WTC11 (cell line): ENCODE data around the gene KIAA2012. TPM values are rescaled to one million over a fixed set of nuclear protein-coding genes. Genes with fewer than 3 reads are reported as not detected.

Experiments
- ATAC-seq: fragments of 200-7000 bp; cut with Tn5 transposase; 2 replicates; pipeline ENCODE4 v1.10.0; 2021; ENCODE audit warnings: mild to moderate bottlenecking, moderate library complexity
- CTCF ChIA-PET: fragments of 300-600 bp; sonication (Branson Sonifier 250); formaldehyde crosslinking; loops from one replicate; lab custom pipeline; 2021; ENCODE audit warnings: antibody characterized with exemption; lab: Charles Lee
- POLR2A ChIA-PET: fragments of 350-600 bp; sonication (Branson Sonifier 250); formaldehyde crosslinking; loops from one replicate; lab custom pipeline; 2021; ENCODE audit warnings: antibody characterized with exemption; lab: Charles Lee
- DNase-seq: peaks from one replicate; pipeline ENCODE4 v3.0.0; 2021; ENCODE audit warnings: low spot score
- H3K27ac Mint-ChIP-seq: 2 replicates; pipeline ENCODE4 v1.8.0; 2021; ENCODE audit warnings: mixed read lengths
- H3K27me3 Mint-ChIP-seq: 2 replicates; pipeline ENCODE4 v1.8.0; 2021; ENCODE audit warnings: low read depth, mild to moderate bottlenecking, moderate library complexity, mixed read lengths
- H3K36me3 Mint-ChIP-seq: 2 replicates; pipeline ENCODE4 v1.8.0; 2021; ENCODE audit warnings: mixed read lengths
- H3K4me1 Mint-ChIP-seq: 2 replicates; pipeline ENCODE4 v1.8.0; 2022; ENCODE audit warnings: mixed read lengths
- H3K4me3 Mint-ChIP-seq: 2 replicates; pipeline ENCODE4 v1.8.0; 2021; ENCODE audit warnings: mild to moderate bottlenecking, moderate library complexity, mixed read lengths
- H3K9me3 Mint-ChIP-seq: 2 replicates; pipeline ENCODE4 v1.8.0; 2021; ENCODE audit warnings: mixed read lengths
- ELF4 ChIP-seq: sonication (generic); formaldehyde crosslinking; IDR thresholded peaks from 2 replicates; pipeline ENCODE4 v1.8.1; 2022; ENCODE audit warnings: low read depth, mild to moderate bottlenecking, moderate library complexity, missing genetic modification reagents
- GABPB1 ChIP-seq: sonication (generic); formaldehyde crosslinking; IDR thresholded peaks from 2 replicates; pipeline ENCODE4 v1.8.1; 2023; ENCODE audit warnings: mild to moderate bottlenecking, missing genetic modification reagents
- GTF2I ChIP-seq: fragments of 250-450 bp; sonication (Bioruptor Pico); conservative IDR thresholded peaks from 2 replicates; pipeline ENCODE4 v1.4.0; 2021; ENCODE audit warnings: mild to moderate bottlenecking
- HMGA2 ChIP-seq: fragments of 250-450 bp; sonication (Bioruptor Pico); IDR thresholded peaks from 2 replicates; pipeline ENCODE4 v1.4.0; 2021; ENCODE audit warnings: mild to moderate bottlenecking, moderate library complexity
- NFYB ChIP-seq: sonication (generic); formaldehyde crosslinking; conservative IDR thresholded peaks from 2 replicates; pipeline ENCODE4 v1.8.0; 2022; ENCODE audit warnings: low read depth, missing genetic modification reagents
- NR1H2 ChIP-seq: sonication (generic); formaldehyde crosslinking; IDR thresholded peaks from 2 replicates; pipeline ENCODE4 v1.9.0; 2021; ENCODE audit warnings: mild to moderate bottlenecking, moderate library complexity, missing genetic modification reagents
- NR2C2 ChIP-seq: sonication (generic); formaldehyde crosslinking; IDR thresholded peaks from 2 replicates; pipeline ENCODE4 v1.8.0; 2022; ENCODE audit warnings: mild to moderate bottlenecking, missing genetic modification reagents
- RORB ChIP-seq: fragments of 250-450 bp; sonication (Bioruptor Pico); IDR thresholded peaks from 2 replicates; pipeline ENCODE4 v1.9.0; 2021; ENCODE audit warnings: mild to moderate bottlenecking
- SMAD4 ChIP-seq: sonication (generic); formaldehyde crosslinking; IDR thresholded peaks from 2 replicates; pipeline ENCODE4 v1.8.0; 2022; ENCODE audit warnings: mild to moderate bottlenecking, missing genetic modification reagents
- ZNF671 ChIP-seq: fragments of 250-450 bp; sonication (Bioruptor Pico); IDR thresholded peaks from 2 replicates; pipeline ENCODE4 v1.8.0; 2021; ENCODE audit warnings: mild to moderate bottlenecking
- total RNA-seq: library from RNA; stranded (reverse); gene quantifications from 3 replicates; pipeline ENCODE4 v1.2.3, GENCODE V29; 2021
- TF ChIP-seq, protein P1 (sequence below): sonication (generic); formaldehyde crosslinking; IDR thresholded peaks from 2 replicates; pipeline ENCODE4 v1.8.0; 2023; ENCODE audit warnings: mild to moderate bottlenecking, missing genetic modification reagents
- TF ChIP-seq, protein P2 (sequence below): sonication (generic); formaldehyde crosslinking; IDR thresholded peaks from 2 replicates; pipeline ENCODE4 v1.8.0; 2022; ENCODE audit warnings: mild to moderate bottlenecking, missing genetic modification reagents
- TF ChIP-seq, protein P3 (sequence below): fragments of 200-600 bp; IDR thresholded peaks from 2 replicates; pipeline ENCODE4 v1.8.0; 2022; ENCODE audit warnings: antibody characterized with exemption
- TF ChIP-seq, protein P4 (sequence below): sonication (generic); formaldehyde crosslinking; IDR thresholded peaks from 2 replicates; pipeline ENCODE4 v1.8.1; 2022; ENCODE audit warnings: low read depth, missing genetic modification reagents, borderline replicate concordance
- TF ChIP-seq, protein P5 (sequence below): sonication (generic); formaldehyde crosslinking; IDR thresholded peaks from 2 replicates; pipeline ENCODE4 v1.8.1; 2023; ENCODE audit warnings: mild to moderate bottlenecking, missing genetic modification reagents, moderate library complexity
- TF ChIP-seq, protein P6 (sequence below): sonication (generic); formaldehyde crosslinking; IDR thresholded peaks from 2 replicates; pipeline ENCODE4 v1.8.1; 2022; ENCODE audit warnings: mild to moderate bottlenecking, missing genetic modification reagents, moderate library complexity, borderline replicate concordance
- TF ChIP-seq, protein P7 (sequence below): fragments of 250-450 bp; sonication (Bioruptor Pico); IDR thresholded peaks from 2 replicates; pipeline ENCODE4 v1.9.0; 2021; ENCODE audit warnings: mild to moderate bottlenecking
- TF ChIP-seq, protein P8 (sequence below): sonication (generic); formaldehyde crosslinking; IDR thresholded peaks from 2 replicates; pipeline ENCODE4 v1.8.0; 2022; ENCODE audit warnings: mild to moderate bottlenecking, missing genetic modification reagents
- TF ChIP-seq, protein P9 (sequence below): fragments of 250-450 bp; sonication (Bioruptor Pico); IDR thresholded peaks from 2 replicates; pipeline ENCODE4 v1.9.0; 2021; ENCODE audit warnings: moderate library complexity, mild to moderate bottlenecking, inconsistent platforms, borderline replicate concordance

Gene KIAA2012
- total RNA-seq, 1 experiment from 2014 or later = not detected

DNA sequence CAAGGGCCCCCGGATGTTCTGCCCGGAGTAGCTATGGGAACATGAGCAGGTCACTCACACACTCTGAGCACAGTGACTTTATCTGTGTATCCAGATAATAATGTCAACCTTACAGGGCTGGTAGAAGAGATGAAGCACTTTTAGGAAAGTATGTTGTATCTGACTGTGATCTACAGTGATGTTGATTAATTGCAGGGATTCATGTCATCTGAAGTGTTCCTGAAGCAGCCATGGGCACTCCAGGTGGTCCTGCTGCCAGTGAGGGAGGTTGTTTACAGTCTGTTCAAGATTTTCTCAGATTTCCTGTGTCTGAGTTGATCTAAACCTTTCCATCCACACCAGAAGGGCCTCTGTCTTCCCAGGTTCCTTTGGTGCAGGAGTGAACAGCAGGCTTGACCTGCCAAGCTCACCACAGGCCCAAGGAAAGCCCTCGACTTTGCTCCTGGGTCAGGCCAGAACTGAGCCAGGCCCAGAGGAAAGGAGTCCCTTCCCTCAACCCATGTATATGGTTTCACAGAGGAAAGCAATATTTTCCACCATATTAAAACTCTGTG, 28.0 kb downstream of the KIAA2012 start (continued):
- TF ChIP-seq, protein P1, sequence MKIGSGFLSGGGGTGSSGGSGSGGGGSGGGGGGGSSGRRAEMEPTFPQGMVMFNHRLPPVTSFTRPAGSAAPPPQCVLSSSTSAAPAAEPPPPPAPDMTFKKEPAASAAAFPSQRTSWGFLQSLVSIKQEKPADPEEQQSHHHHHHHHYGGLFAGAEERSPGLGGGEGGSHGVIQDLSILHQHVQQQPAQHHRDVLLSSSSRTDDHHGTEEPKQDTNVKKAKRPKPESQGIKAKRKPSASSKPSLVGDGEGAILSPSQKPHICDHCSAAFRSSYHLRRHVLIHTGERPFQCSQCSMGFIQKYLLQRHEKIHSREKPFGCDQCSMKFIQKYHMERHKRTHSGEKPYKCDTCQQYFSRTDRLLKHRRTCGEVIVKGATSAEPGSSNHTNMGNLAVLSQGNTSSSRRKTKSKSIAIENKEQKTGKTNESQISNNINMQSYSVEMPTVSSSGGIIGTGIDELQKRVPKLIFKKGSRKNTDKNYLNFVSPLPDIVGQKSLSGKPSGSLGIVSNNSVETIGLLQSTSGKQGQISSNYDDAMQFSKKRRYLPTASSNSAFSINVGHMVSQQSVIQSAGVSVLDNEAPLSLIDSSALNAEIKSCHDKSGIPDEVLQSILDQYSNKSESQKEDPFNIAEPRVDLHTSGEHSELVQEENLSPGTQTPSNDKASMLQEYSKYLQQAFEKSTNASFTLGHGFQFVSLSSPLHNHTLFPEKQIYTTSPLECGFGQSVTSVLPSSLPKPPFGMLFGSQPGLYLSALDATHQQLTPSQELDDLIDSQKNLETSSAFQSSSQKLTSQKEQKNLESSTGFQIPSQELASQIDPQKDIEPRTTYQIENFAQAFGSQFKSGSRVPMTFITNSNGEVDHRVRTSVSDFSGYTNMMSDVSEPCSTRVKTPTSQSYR (CRISPR knock-in tag) = no peak
- TF ChIP-seq, protein P2, sequence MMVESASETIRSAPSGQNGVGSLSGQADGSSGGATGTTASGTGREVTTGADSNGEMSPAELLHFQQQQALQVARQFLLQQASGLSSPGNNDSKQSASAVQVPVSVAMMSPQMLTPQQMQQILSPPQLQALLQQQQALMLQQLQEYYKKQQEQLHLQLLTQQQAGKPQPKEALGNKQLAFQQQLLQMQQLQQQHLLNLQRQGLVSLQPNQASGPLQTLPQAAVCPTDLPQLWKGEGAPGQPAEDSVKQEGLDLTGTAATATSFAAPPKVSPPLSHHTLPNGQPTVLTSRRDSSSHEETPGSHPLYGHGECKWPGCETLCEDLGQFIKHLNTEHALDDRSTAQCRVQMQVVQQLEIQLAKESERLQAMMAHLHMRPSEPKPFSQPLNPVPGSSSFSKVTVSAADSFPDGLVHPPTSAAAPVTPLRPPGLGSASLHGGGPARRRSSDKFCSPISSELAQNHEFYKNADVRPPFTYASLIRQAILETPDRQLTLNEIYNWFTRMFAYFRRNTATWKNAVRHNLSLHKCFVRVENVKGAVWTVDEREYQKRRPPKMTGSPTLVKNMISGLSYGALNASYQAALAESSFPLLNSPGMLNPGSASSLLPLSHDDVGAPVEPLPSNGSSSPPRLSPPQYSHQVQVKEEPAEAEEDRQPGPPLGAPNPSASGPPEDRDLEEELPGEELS (CRISPR knock-in tag) = no peak
- no peak for TF ChIP-seq ELF4 (CRISPR knock-in tag)

DNA sequence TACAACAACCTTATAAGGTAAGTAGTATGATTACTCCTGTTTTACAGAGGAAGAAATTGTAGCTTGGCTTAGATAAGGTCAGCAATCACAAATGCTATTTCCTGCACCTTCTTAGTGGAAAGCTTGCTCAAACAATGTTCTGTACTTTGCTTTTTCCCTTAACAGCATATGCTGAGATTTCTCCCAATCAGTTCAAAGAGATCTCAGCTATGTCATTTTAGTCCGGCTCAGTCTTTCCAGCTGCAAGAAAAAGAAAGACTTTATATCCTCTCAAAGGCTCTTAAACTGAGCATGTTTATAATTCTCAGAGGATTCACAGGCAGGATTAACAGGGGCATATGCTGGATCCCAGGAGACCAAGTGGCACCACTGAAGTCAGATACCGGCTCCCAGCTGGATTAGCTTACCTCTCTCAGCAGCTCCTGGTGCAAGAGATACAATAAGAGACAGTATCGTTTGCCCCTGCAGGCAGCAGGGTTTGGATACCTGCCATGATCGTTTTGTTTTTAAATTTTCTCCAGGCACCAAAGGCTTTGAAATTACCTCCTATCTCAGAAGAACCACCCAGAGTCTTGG, 29.5 kb downstream of the KIAA2012 start:
- ATAC-seq (no peak; the same call in 1 of the 2 replicates), DNase-seq (no peak)
- no peaks in the 10 kb centered on the region for H3K36me3 Mint-ChIP-seq
- no peak overlapping the region for H3K4me3 Mint-ChIP-seq
- no peak overlapping the region for H3K27ac Mint-ChIP-seq
- peaks cover 28% of the 10 kb centered on the region for H3K4me1 Mint-ChIP-seq
- no peaks in the 10 kb centered on the region for H3K9me3 Mint-ChIP-seq
- POLR2A ChIA-PET = interaction anchor here (0.6 kb wide), 1 partner anchor 108 kb away, joined by 3 read pairs; no protein-coding TSS in a partner anchor
- CTCF ChIA-PET = interaction anchor here (0.6 to 1.4 kb wide), 9 partner anchors 30 to 306 kb away, joined by 3 to 6 read pairs (median 3); partner anchors contain the start of gene KIAA2012
- H3K27me3 Mint-ChIP-seq = peaks cover 3% of the 10 kb centered on the region; the same call in 1 of the 2 replicates
- TF ChIP-seq NR1H2 (CRISPR knock-in tag) (no peak), HMGA2 (CRISPR knock-in tag) (no peak), GABPB1 (CRISPR knock-in tag) (no peak), ZNF671 (CRISPR knock-in tag) (no peak), SMAD4 (CRISPR knock-in tag) (no peak), RORB (CRISPR knock-in tag) (no peak), GTF2I (CRISPR knock-in tag) (no peak), NFYB (CRISPR knock-in tag) (no peak), ELF4 (CRISPR knock-in tag) (no peak), NR2C2 (CRISPR knock-in tag) (no peak)
- TF ChIP-seq, protein P3, sequence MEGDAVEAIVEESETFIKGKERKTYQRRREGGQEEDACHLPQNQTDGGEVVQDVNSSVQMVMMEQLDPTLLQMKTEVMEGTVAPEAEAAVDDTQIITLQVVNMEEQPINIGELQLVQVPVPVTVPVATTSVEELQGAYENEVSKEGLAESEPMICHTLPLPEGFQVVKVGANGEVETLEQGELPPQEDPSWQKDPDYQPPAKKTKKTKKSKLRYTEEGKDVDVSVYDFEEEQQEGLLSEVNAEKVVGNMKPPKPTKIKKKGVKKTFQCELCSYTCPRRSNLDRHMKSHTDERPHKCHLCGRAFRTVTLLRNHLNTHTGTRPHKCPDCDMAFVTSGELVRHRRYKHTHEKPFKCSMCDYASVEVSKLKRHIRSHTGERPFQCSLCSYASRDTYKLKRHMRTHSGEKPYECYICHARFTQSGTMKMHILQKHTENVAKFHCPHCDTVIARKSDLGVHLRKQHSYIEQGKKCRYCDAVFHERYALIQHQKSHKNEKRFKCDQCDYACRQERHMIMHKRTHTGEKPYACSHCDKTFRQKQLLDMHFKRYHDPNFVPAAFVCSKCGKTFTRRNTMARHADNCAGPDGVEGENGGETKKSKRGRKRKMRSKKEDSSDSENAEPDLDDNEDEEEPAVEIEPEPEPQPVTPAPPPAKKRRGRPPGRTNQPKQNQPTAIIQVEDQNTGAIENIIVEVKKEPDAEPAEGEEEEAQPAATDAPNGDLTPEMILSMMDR = no peak
- TF ChIP-seq, protein P1 (CRISPR knock-in tag) = no peak
- TF ChIP-seq, protein P4, sequence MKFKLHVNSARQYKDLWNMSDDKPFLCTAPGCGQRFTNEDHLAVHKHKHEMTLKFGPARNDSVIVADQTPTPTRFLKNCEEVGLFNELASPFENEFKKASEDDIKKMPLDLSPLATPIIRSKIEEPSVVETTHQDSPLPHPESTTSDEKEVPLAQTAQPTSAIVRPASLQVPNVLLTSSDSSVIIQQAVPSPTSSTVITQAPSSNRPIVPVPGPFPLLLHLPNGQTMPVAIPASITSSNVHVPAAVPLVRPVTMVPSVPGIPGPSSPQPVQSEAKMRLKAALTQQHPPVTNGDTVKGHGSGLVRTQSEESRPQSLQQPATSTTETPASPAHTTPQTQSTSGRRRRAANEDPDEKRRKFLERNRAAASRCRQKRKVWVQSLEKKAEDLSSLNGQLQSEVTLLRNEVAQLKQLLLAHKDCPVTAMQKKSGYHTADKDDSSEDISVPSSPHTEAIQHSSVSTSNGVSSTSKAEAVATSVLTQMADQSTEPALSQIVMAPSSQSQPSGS (CRISPR knock-in tag) = no peak
- TF ChIP-seq, protein P5, sequence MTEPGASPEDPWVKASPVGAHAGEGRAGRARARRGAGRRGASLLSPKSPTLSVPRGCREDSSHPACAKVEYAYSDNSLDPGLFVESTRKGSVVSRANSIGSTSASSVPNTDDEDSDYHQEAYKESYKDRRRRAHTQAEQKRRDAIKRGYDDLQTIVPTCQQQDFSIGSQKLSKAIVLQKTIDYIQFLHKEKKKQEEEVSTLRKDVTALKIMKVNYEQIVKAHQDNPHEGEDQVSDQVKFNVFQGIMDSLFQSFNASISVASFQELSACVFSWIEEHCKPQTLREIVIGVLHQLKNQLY (CRISPR knock-in tag) = no peak
- TF ChIP-seq, protein P6, sequence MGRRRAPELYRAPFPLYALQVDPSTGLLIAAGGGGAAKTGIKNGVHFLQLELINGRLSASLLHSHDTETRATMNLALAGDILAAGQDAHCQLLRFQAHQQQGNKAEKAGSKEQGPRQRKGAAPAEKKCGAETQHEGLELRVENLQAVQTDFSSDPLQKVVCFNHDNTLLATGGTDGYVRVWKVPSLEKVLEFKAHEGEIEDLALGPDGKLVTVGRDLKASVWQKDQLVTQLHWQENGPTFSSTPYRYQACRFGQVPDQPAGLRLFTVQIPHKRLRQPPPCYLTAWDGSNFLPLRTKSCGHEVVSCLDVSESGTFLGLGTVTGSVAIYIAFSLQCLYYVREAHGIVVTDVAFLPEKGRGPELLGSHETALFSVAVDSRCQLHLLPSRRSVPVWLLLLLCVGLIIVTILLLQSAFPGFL = no peak
- TF ChIP-seq, protein P7, sequence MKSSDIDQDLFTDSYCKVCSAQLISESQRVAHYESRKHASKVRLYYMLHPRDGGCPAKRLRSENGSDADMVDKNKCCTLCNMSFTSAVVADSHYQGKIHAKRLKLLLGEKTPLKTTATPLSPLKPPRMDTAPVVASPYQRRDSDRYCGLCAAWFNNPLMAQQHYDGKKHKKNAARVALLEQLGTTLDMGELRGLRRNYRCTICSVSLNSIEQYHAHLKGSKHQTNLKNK (CRISPR knock-in tag) = no peak
- TF ChIP-seq, protein P8, sequence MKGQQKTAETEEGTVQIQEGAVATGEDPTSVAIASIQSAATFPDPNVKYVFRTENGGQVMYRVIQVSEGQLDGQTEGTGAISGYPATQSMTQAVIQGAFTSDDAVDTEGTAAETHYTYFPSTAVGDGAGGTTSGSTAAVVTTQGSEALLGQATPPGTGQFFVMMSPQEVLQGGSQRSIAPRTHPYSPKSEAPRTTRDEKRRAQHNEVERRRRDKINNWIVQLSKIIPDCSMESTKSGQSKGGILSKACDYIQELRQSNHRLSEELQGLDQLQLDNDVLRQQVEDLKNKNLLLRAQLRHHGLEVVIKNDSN (CRISPR knock-in tag) = no peak
- TF ChIP-seq, protein P9, sequence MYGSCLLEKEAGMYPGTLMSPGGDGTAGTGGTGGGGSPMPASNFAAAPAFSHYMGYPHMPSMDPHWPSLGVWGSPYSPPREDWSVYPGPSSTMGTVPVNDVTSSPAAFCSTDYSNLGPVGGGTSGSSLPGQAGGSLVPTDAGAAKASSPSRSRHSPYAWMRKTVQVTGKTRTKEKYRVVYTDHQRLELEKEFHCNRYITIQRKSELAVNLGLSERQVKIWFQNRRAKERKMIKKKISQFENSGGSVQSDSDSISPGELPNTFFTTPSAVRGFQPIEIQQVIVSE = no peak
